Gastrocnemius medialis (tissue), 4 donors: Measurements from ENCODE around the gene SLC37A1. TPM values are rescaled to one million over a fixed set of nuclear protein-coding genes. Genes with fewer than 3 reads are reported as not detected.

Experiments used
- ATAC-seq, 2 donors: fragments of 150-250 bp; one replicate each; pipeline ENCODE4 v1.9.1; 2016
- DNase-seq, 2 donors: peaks; one replicate each; pipeline ENCODE4 v3.0.0-alpha.2; 2019
- H3K27ac ChIP-seq, 4 donors: fragments of 200-600 bp; sonication (generic); 1 replicate in 1 of 4; 2 replicates in 3 of 4; pipeline ENCODE4 v1.5.1; 2016 to 2018; ENCODE audit warnings: mild to moderate bottlenecking in 2 of 4, moderate library complexity in 1 of 4
- H3K27me3 ChIP-seq, 3 donors: fragments of 200-600 bp; sonication (generic) in 2 of 3; 1 replicate in 1 of 3; 2 replicates in 2 of 3; pipeline versions ENCODE4 v1.5.1 to v1.6.0; 2016 to 2019; ENCODE audit warnings: mild to moderate bottlenecking in 1 of 3, moderate library complexity in 1 of 3
- H3K36me3 ChIP-seq, 2 donors: fragments of 200-600 bp; sonication (generic) in 1 of 2; one replicate each; pipeline ENCODE4 v1.5.1; 2017 to 2018
- H3K4me1 ChIP-seq, 2 donors: fragments of 200-600 bp; sonication (generic) in 1 of 2; one replicate each; pipeline ENCODE4 v1.5.1; 2016 to 2017; ENCODE audit warnings: mild to moderate bottlenecking in 2 of 2
- H3K4me3 ChIP-seq, 4 donors: fragments of 200-600 bp; sonication (generic) in 3 of 4; 1 replicate in 1 of 4; 2 replicates in 3 of 4; pipeline ENCODE4 v1.5.1; 2016 to 2019; ENCODE audit warnings: mild to moderate bottlenecking in 2 of 4
- H3K9me3 ChIP-seq, 3 donors: fragments of 200-600 bp; sonication (generic) in 2 of 3; 1 replicate in 1 of 3; 2 replicates in 2 of 3; pipeline ENCODE4 v1.5.1; 2016 to 2019
- POLR2A ChIP-seq, 2 donors: fragments of 450-650 bp; IDR thresholded peaks; one replicate each; pipeline ENCODE4 v1.6.1; 2017; ENCODE audit warnings: antibody characterized with exemption in 2 of 2, mild to moderate bottlenecking in 2 of 2, moderate library complexity in 2 of 2
- in situ Hi-C, 4 donors: fragments of 200-750 bp; cut with MboI; loops; one replicate each; pipeline versions ENCODE4 v1.15.0 to v1.8.0; 2017; ENCODE audit warnings: low sequenced_read_pairs in 4 of 4
- intact Hi-C: fragments of 100-400 bp; cut with DNase I; formaldehyde crosslinking; loops from one replicate; pipeline ENCODE4 v1.15.1; 2023; ENCODE audit warnings: low total_unique reads
- total RNA-seq, 4 donors: library from RNA; depleted of rRNA; stranded (reverse); fragments of >200 nt; gene quantifications; one replicate each; pipeline versions ENCODE4 v1.1.0 to v1.2.3, GENCODE V29; 2016
- TF ChIP-seq, protein P1 (sequence below), 5 experiments: fragments of 450-650 bp in 3 of 5; fragments of 200-600 bp in 2 of 5; sonication (generic) in 2 of 5; IDR thresholded peaks in 4 of 5; conservative IDR thresholded peaks in 1 of 5; 1 replicate in 4 of 5; 2 replicates in 1 of 5; pipeline ENCODE4 v1.5.1; 2016 to 2019; ENCODE audit warnings: antibody characterized with exemption in 5 of 5, mild to moderate bottlenecking in 3 of 5, moderate library complexity in 3 of 5

Gene SLC37A1
- total RNA-seq, 4 donors from 2014 or later = 8.3 to 16.1 (median 12.4) TPM

DNA sequence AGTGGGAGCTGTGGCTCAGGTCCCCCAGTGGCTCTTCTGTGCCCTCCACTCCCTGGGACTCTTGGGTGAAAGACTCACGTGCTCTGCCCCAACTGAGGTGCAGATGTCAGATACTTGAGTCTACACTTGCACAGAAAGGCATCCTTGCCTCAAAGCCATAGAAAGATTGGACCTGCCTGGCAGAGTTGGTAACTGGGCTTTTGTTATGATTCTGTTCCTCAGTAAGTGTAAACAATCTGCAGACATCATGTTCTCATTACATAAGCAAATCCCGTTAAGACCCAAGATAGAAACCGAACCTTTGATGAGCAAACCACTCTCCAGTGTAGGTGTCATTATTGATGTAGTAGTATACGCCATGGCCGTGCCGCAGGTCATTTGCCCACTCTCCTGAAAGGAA is 27.6 kb upstream of the SLC37A1 start:
- Histone ChIP-seq H3K27me3 (peaks cover 0 to 5% (median 0%) of the 10 kb centered on the region in 3 donors), H3K4me3 (no peak overlapping the region), H3K4me1 (no peaks in the 10 kb centered on the region), H3K9me3 (no peaks in the 10 kb centered on the region), H3K36me3 (no peaks in the 10 kb centered on the region), H3K27ac (no peak overlapping the region)
- in situ Hi-C loops = no loop called here
- DNase-seq = no peak
- TF ChIP-seq, protein P1, sequence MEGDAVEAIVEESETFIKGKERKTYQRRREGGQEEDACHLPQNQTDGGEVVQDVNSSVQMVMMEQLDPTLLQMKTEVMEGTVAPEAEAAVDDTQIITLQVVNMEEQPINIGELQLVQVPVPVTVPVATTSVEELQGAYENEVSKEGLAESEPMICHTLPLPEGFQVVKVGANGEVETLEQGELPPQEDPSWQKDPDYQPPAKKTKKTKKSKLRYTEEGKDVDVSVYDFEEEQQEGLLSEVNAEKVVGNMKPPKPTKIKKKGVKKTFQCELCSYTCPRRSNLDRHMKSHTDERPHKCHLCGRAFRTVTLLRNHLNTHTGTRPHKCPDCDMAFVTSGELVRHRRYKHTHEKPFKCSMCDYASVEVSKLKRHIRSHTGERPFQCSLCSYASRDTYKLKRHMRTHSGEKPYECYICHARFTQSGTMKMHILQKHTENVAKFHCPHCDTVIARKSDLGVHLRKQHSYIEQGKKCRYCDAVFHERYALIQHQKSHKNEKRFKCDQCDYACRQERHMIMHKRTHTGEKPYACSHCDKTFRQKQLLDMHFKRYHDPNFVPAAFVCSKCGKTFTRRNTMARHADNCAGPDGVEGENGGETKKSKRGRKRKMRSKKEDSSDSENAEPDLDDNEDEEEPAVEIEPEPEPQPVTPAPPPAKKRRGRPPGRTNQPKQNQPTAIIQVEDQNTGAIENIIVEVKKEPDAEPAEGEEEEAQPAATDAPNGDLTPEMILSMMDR (IDR thresholded peaks at IDR 0.05 in 4 of 5, conservative IDR thresholded peaks at IDR 0.05 in 1 of 5) = no peak
- no peak for TF ChIP-seq POLR2A (IDR thresholded peaks at IDR 0.05)
- no peak for ATAC-seq
- intact Hi-C loops = no loop called here

DNA sequence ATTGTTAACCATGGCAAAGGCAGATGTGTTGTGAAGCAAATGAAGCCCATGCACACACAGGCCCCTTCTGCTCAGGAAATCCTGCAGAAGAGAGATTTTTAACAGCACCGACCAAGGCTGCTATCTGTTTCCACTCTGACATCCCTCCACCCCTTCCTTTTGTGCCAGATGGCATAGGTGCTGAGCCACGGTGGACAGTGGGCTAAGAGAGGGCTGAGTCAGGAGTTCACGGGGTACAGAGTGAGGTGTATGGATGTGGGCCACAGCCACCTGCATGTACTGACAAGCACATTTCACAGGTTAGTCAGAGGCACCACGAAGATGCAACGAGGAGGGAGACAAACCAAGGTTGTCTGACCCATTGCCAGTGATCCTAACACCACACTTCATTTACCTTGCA is 27.1 kb upstream of the SLC37A1 start:
- intact Hi-C loops (no loop called here), in situ Hi-C loops (no loop called here)
- TF ChIP-seq, protein P1 (IDR thresholded peaks at IDR 0.05 in 4 of 5, conservative IDR thresholded peaks at IDR 0.05 in 1 of 5) = no peak
- no peak for TF ChIP-seq POLR2A (IDR thresholded peaks at IDR 0.05)
- H3K9me3 ChIP-seq = no peaks in the 10 kb centered on the region
- DNase-seq (no peak), ATAC-seq (no peak)
- no peak overlapping the region for H3K27ac ChIP-seq
- H3K27me3 ChIP-seq = peaks cover 0 to 5% (median 0%) of the 10 kb centered on the region in 3 donors
- H3K36me3 ChIP-seq = no peaks in the 10 kb centered on the region
- H3K4me1 ChIP-seq = no peaks in the 10 kb centered on the region
- no peak overlapping the region for H3K4me3 ChIP-seq

DNA sequence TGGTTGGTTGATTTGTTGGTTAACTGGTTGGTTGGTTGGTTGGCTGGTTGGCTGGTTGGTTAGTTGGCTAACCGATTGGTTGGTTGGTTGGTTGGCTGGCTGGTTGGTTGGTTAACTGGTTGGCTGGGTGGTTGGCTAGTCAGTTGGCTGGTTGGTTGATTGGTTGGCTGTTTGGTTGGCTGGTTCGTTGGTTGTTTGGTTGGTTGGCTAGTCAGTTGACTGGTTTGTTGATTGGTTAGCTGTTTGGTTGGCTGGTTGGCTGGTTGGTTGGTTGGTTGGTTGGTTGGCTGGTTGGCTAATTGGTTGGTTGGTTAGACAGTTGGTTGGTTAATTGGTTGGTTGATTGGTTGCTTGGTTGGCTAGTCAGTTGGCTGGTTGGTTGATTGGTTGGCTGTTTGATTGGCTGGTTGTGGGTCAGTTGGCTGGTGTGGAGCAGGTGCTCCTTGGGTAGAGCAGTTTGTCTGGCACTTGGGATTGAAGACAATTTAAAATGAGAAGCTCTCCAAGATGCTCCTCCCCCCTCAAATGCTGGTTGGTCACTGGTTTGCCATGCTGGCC is 24.6 kb upstream of the SLC37A1 start:
- H3K9me3 ChIP-seq = no peaks in the 10 kb centered on the region
- H3K27ac ChIP-seq = no peak overlapping the region
- no peaks in the 10 kb centered on the region for H3K4me1 ChIP-seq
- H3K27me3 ChIP-seq = peaks cover 0 to 5% (median 0%) of the 10 kb centered on the region in 3 donors
- no peaks in the 10 kb centered on the region for H3K36me3 ChIP-seq
- intact Hi-C loops = no loop called here
- no peak for ATAC-seq
- in situ Hi-C loops = no loop called here
- H3K4me3 ChIP-seq = no peak overlapping the region
- TF ChIP-seq, protein P1 (IDR thresholded peaks at IDR 0.05 in 4 of 5, conservative IDR thresholded peaks at IDR 0.05 in 1 of 5) = no peak
- no peak for TF ChIP-seq POLR2A (IDR thresholded peaks at IDR 0.05)
- no peak for DNase-seq

DNA sequence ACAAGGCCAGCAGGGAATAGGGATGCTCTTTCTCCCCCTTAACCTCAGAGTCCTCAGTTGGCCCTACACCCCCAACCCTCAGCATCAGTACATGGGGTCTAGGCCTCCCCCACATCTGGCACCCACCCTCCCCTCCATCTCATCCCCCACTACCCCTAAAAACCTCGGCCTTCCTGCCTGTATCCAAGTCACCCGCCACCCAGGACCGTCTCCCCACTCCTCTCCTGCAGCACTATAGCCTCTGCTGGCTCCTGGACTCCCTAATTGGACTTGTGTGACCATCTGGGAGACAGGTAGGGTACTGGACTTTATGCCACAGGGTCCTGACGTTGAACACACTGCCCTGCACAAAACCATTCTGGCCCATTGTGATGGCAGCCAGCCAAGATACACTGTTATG is 23.7 kb upstream of the SLC37A1 start:
- Histone ChIP-seq H3K27me3 (peaks cover 0 to 5% (median 0%) of the 10 kb centered on the region in 3 donors), H3K4me3 (no peak overlapping the region), H3K27ac (no peak overlapping the region), H3K36me3 (no peaks in the 10 kb centered on the region), H3K9me3 (no peaks in the 10 kb centered on the region), H3K4me1 (no peaks in the 10 kb centered on the region)
- TF ChIP-seq, protein P1 (IDR thresholded peaks at IDR 0.05 in 4 of 5, conservative IDR thresholded peaks at IDR 0.05 in 1 of 5) = no peak
- TF ChIP-seq POLR2A (IDR thresholded peaks at IDR 0.05) = no peak
- in situ Hi-C loops (no loop called here), intact Hi-C loops (loop anchor here (5.0 kb wide), 1 partner anchor 1323 kb away; the partner anchor contains the start of gene BACE2)
- ATAC-seq (no peak), DNase-seq (no peak)

DNA sequence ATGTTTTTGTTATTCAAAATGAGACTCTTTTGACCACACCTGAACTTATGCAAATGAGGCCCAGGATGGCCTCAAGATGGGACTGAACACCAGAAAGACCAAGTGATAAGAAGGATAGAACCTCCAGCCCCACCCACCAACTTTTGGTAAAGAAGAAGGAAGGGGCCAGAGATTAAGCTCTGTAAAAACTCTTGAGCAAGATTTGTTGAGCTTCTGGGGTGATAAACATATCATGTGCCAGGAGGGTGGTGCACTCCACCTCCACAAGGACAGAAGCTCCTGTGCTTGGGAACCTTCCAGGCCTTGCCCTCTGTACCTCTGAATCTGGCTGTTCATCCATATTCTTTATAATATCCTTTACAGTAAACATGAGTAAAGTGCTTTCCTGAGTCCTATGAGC is 22.9 kb upstream of the SLC37A1 start:
- H3K27ac ChIP-seq = no peak overlapping the region
- TF ChIP-seq POLR2A (IDR thresholded peaks at IDR 0.05) = no peak
- TF ChIP-seq, protein P1 (IDR thresholded peaks at IDR 0.05 in 4 of 5, conservative IDR thresholded peaks at IDR 0.05 in 1 of 5) = no peak
- DNase-seq (no peak), ATAC-seq (no peak)
- intact Hi-C loops (loop anchor here (5.0 kb wide), 1 partner anchor 1323 kb away; the partner anchor contains the start of gene BACE2), in situ Hi-C loops (no loop called here)
- no peaks in the 10 kb centered on the region for H3K36me3 ChIP-seq
- H3K4me1 ChIP-seq = no peaks in the 10 kb centered on the region
- H3K9me3 ChIP-seq = no peaks in the 10 kb centered on the region
- peaks cover 0 to 5% (median 0%) of the 10 kb centered on the region in 3 donors for H3K27me3 ChIP-seq
- no peak overlapping the region for H3K4me3 ChIP-seq
